HG03280 (cell line): ENCODE data around the gene FRMD1.

Source experiments
- ATAC-seq: cut with Tn5 transposase; IDR thresholded peaks from one replicate; pipeline ENCODE4 v1.9.1; 2021; ENCODE audit warnings: mild to moderate bottlenecking, moderate library complexity; ENCODE audit not compliant: unreplicated experiment

FRMD1 gene

DNA sequence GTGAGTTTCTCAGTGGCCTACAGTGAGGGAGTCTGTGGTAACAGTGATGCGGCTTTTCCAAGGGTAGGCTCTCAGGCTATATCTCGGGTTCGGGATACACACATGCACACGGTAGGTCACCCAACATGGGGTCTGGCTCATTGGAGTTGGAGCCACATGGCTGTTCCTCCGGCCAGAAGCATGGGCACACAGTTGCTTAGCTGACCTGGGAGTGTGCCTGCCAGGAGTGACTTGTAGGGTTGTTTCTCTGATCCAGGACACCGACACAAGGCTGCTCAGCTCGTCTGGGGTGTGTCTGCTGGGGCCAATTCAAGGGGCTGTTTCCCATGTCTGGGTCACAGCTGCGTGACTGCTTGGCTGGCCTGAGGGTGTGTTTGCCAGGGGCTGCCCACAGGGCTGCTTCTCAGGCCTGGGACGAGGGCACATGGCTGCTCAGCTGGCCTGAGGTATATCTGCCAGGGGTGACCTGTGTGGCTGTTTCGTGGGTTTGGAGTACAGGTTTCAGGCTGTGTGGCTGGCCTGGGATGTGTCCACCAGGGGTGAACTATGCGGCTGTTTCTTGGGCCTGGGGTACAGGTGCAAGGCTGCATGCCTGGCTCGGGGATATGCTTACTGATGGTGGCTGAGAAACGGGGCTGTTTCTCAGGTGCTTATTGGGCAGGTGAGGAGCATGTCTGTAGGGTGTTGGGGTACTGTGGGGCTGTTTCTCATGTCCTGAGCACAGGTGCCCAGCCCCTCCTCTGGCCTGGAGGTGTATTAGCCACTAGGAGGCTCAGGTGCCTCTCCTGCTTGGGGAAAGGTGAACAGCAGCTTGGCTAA lies 66.4 kb downstream of the FRMD1 start:
- no peak for ATAC-seq

DNA sequence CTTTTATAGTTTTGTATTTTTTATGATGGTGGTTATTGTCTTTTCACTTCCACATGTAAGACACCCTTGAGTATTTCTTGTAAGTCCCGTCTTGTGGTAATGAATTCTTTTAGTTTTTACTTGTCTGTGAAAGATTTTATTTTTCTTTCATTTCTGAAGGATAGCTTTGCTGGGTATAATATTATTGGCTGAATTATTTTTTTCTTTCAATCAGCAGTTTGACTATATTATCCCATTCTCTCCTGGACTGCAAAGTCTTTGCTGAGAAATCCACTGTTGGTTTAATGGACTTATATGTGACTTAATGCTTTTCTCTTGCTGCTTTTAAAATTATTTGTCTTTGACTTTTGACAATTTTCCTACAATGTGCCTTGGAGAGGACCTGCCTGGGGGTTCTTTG lies 67.7 kb downstream of the FRMD1 start:
- no peak for ATAC-seq

DNA sequence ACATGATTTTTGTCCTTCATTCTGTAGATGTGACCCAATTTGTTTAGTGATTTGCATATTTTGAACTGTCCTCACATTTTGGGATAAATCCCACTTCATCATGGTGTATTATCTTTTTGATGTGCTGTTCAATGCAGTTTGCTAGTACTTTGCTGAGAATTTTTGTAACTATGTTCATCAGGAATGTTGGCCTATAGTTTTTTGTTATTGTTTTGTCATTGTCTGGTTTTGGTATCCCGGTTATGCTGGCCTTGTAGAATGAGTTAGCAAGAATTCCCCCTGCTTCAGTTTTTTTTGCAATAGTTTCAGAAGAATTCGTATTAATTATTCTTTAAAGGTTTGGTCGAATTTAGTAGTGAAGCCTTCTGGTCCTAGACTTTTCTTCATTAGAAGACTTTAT lies 69.7 kb downstream of the FRMD1 start:
- no peak for ATAC-seq

DNA sequence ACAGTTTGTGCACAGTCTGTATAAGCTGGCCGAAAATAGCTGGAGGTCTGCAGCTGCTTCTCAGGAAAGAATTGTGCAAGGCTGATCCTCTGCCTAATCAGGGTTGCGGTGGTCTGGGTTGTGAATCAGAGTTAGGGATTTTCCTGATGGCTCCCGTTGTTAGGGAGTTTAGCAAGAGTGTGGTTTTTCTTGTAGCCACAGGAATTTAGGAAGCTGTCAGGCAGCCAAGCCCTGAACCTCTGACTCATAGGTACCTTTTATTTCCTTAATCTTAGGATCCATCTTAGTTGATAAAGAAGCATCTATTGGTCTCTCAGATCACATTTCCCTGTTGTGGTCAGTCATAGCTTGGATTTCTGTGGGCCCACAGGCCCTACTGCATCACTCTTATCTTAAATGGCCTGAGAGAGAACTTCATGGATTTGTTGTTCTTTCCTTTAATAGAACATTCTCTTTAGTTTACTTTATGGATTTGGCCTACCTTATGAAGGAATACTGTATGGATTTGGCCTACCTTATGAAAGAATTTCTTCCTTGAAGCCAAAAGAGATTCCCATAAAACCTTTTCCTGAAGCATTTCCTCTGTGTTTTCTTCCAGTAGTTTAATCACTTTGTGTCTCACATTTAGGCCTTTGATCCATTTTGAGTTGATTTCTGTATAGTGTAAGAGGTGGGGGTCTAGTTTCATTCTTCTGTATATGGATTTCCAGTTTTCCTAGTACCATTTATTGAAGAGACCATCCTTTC lies 71.2 kb downstream of the FRMD1 start:
- ATAC-seq: no peak

DNA sequence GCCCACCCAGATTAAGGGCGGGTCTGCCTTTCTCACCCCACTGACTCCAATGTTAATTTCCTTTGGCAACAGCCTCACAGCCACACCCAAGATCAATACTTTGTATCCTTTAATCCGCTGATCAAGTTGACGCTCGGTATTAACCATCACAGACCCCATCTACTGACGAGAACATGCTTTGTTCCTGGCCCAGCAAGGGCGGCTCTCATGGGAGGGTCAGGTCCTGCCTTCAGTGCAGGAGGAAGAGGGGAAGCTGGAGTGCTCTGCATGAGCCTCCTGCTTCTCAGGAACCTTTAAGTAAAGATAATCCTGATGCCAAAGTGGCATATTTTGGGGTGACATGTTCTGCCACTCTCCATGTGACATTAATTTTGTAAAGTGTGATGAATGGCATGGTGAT lies 73.2 kb downstream of the FRMD1 start:
- ATAC-seq: no peak

DNA sequence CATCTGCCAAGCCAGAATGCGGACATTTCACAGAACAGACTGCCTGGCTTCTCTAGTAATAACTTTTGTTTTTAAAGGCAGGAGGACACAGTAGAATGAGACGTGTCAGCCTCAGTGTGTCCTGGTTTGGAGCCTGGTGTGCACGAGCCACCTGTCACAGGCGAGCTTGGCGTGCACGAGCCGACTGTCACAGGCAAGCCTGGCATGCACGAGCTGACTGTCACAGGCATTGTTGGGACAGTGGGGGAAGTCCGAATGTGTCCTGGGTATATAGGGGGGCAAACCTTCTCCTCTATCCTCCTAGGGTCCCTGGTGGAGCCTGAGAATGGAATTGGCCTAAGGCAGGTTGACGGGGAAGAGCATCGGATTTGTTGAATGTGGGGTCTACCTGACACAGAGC lies 74.1 kb downstream of the FRMD1 start:
- ATAC-seq: no peak

DNA sequence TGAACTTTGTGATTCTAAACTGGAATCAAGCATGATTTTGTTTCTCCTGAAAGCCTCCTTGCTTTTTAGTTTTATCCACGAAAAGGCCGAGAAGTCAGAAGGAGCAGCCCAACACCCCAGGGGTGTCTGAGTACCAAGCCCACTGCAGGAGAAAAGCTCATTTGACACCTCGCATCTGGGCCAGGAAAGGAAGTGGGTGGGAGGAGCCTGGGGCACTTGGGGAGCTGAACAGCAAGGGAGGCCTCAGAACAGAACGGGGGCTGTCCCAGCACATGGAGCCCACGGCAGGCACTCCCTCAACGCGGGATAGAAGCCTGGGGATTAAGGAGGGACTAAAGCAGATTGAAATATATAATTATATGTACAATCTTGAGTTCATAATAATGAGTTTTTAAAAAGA lies 75.0 kb downstream of the FRMD1 start:
- ATAC-seq: no peak
